Measurements from ENCODE around the gene RANBP9.

The RANBP9 gene

GRCh38 chr6:13678255-13678983 is 33.2 kb downstream of the RANBP9 start:
- DNase-seq (ENCODE audit: low read depth, low spot score): no peak

- no peak for DNase-seq (ENCODE audit: low read depth, low spot score)
These were observed 33.8 kb downstream of the RANBP9 start for GRCh38 chr6:13677878-13678254.

GRCh38 chr6:13676551-13677156 is 35.0 kb downstream of the RANBP9 start:
- DNase-seq (ENCODE audit: low read depth, low spot score): no peak

- DNase-seq (ENCODE audit: low read depth, low spot score): no peak
These were observed 37.0 kb downstream of the RANBP9 start for GRCh38 chr6:13674533-13675190.

- DNase-seq (ENCODE audit: low read depth, low spot score): no peak
These were observed 37.7 kb downstream of the RANBP9 start for GRCh38 chr6:13673825-13674444.

- DNase-seq (ENCODE audit: low read depth, low spot score): no peak
These were observed 38.3 kb downstream of the RANBP9 start for GRCh38 chr6:13673368-13673767.

- no peak for DNase-seq (ENCODE audit: low read depth, low spot score)
These were observed 38.7 kb downstream of the RANBP9 start for GRCh38 chr6:13672904-13673303.

- DNase-seq (ENCODE audit: low read depth, low spot score): no peak
These were observed 40.0 kb downstream of the RANBP9 start for GRCh38 chr6:13671548-13672127.

- no peak for DNase-seq (ENCODE audit: low read depth, low spot score)
These were observed 42.2 kb downstream of the RANBP9 start for GRCh38 chr6:13669476-13669875.

GRCh38 chr6:13668291-13668928 is 43.2 kb downstream of the RANBP9 start:
- no peak for DNase-seq (ENCODE audit: low read depth, low spot score)

- no peak for DNase-seq (ENCODE audit: low read depth, low spot score)
These were observed 44.0 kb downstream of the RANBP9 start for GRCh38 chr6:13667655-13668054.

- no peak for DNase-seq (ENCODE audit: low read depth, low spot score)
These were observed 45.2 kb downstream of the RANBP9 start for GRCh38 chr6:13666194-13667105.

- no peak for DNase-seq (ENCODE audit: low read depth, low spot score)
These were observed 46.8 kb downstream of the RANBP9 start for GRCh38 chr6:13664703-13665352.

GRCh38 chr6:13663986-13664385 is 47.6 kb downstream of the RANBP9 start:
- DNase-seq (ENCODE audit: low read depth, low spot score): no peak

GRCh38 chr6:13662651-13663334 is 48.8 kb downstream of the RANBP9 start:
- no peak for DNase-seq (ENCODE audit: low read depth, low spot score)

GRCh38 chr6:13661647-13662046 is 50.0 kb downstream of the RANBP9 start:
- DNase-seq (ENCODE audit: low read depth, low spot score): no peak

GRCh38 chr6:13660893-13661292 is 50.7 kb downstream of the RANBP9 start:
- no peak for DNase-seq (ENCODE audit: low read depth, low spot score)

- DNase-seq (ENCODE audit: low read depth, low spot score): no peak
These were observed 51.4 kb downstream of the RANBP9 start for GRCh38 chr6:13660273-13660672.

- no peak for DNase-seq (ENCODE audit: low read depth, low spot score)
These were observed 55.9 kb downstream of the RANBP9 start for GRCh38 chr6:13655700-13656099.

Measured in iPS DF 19.7 (cell line).